ENCODE measurements around the gene MIGA2. TPM values are rescaled to one million over a fixed set of nuclear protein-coding genes. Genes with fewer than 3 reads are reported as not detected.
"Not testable (repeated sequence)": the region's sequence is repeated elsewhere in the genome, so short reads cannot be mapped to it uniquely, and the experiment has no call there.

The MIGA2 gene
- total and polyA plus RNA-seq, 2 donors (not counting 1 experiment from before 2014, with no cell fraction given) = 62.1 to 78.1 TPM

- H3K9me3 Mint-ChIP-seq (ENCODE audit: insufficient read depth) = no peaks in the 10 kb centered on the region
- TF ChIP-seq, protein P1, sequence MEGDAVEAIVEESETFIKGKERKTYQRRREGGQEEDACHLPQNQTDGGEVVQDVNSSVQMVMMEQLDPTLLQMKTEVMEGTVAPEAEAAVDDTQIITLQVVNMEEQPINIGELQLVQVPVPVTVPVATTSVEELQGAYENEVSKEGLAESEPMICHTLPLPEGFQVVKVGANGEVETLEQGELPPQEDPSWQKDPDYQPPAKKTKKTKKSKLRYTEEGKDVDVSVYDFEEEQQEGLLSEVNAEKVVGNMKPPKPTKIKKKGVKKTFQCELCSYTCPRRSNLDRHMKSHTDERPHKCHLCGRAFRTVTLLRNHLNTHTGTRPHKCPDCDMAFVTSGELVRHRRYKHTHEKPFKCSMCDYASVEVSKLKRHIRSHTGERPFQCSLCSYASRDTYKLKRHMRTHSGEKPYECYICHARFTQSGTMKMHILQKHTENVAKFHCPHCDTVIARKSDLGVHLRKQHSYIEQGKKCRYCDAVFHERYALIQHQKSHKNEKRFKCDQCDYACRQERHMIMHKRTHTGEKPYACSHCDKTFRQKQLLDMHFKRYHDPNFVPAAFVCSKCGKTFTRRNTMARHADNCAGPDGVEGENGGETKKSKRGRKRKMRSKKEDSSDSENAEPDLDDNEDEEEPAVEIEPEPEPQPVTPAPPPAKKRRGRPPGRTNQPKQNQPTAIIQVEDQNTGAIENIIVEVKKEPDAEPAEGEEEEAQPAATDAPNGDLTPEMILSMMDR (IDR thresholded peaks at IDR 0.05) = no peak
- TF ChIP-seq EZH2 (IDR thresholded peaks at IDR 0.05; ENCODE audit: borderline replicate concordance, insufficient read depth, low read depth, low read length, poor library complexity, severe bottlenecking) = no peak
- WGBS (ENCODE audit: insufficient coverage) = 1% methylated on average over 27 of the region's 37 CpGs
- H3K4me3 ChIP-seq (ENCODE audit: control extremely low read depth in 1 of 5, extremely low read depth in 1 of 5, insufficient read depth in 1 of 5, low read depth in 2 of 5, low read length in 4 of 5) = peak overlapping the region; percentile 36 to 97 (median 93)
- no peaks in the 10 kb centered on the region for H3K27me3 Mint-ChIP-seq
- no peaks in the 10 kb centered on the region for H3K9me3 ChIP-seq (ENCODE audit: control extremely low read depth in 1 of 3, control insufficient read depth in 2 of 3, insufficient read depth in 1 of 3, low read length in 2 of 3)
- H3K4me3 Mint-ChIP-seq = peak overlapping the region; percentile 96
- peak overlapping the region; percentile 100 for H2AFZ ChIP-seq (ENCODE audit: insufficient read depth, low read depth, low read length, poor library complexity, severe bottlenecking)
- intact Hi-C loops (cut with micrococcal nuclease) = loop anchor here (1.0 to 10.0 kb wide), 5 partner anchors 29 to 943 kb away; partner anchors contain the start of genes GPR107, IER5L, MIGA2 and TOR1B
- POLR2A ChIA-PET = interaction anchor here (0.6 to 1.1 kb wide), 3 partner anchors 31 to 513 kb away, joined by 3 to 6 read pairs (median 3); partner anchors contain the start of gene DOLPP1
- H3K79me2 ChIP-seq (ENCODE audit: control insufficient read depth, insufficient read depth, low read length) = peaks cover 47% of the 10 kb centered on the region
- H3K9ac ChIP-seq (ENCODE audit: low read length) = peak overlapping the region; percentile 86
- no peaks in the 10 kb centered on the region for H4K20me1 ChIP-seq (ENCODE audit: control insufficient read depth, insufficient read depth, low read length, poor library complexity, severe bottlenecking)
- DNase-seq = peak; percentile 56
- no peaks in the 10 kb centered on the region for H3K27me3 ChIP-seq (replicated peaks in 1 of 4; ENCODE audit: control extremely low read depth in 1 of 4, control insufficient read depth in 3 of 4, insufficient read depth in 4 of 4, low read length in 3 of 4)
- peaks cover 12 to 19% of the 10 kb centered on the region in 2 donors for H3K4me1 ChIP-seq (ENCODE audit: control insufficient read depth in 2 of 2, insufficient read depth in 2 of 2, low read length in 2 of 2)
- peak overlapping the region; percentile 41 to 81 for H3K27ac ChIP-seq (ENCODE audit: low read length in 2 of 2)
- H3K4me2 ChIP-seq (replicated peaks; ENCODE audit: low read depth, low read length, poor library complexity, severe bottlenecking) = peak overlapping the region; percentile 100
- no peaks in the 10 kb centered on the region for H3K36me3 ChIP-seq (replicated peaks in 1 of 2; ENCODE audit: control extremely low read depth in 1 of 2, control insufficient read depth in 1 of 2, extremely low read depth in 1 of 2, insufficient read depth in 2 of 2, low read length in 1 of 2)
- ATAC-seq (ENCODE audit: low read depth) = peak; percentile 2
- H3K4me1 Mint-ChIP-seq = peaks cover 25% of the 10 kb centered on the region
- CTCF ChIA-PET = interaction anchor here (1.5 to 4.4 kb wide), 4 partner anchors 11 to 28 kb away, joined by 3 to 18 read pairs (median 8); no protein-coding TSS in a partner anchor
- peak overlapping the region; percentile 96 for H3K27ac Mint-ChIP-seq
Observed at GRCh38 chr9:129111528-129112151, 75.2 kb downstream of the MIGA2 start.

GRCh38 chr9:129112526-129112925 is 76.1 kb downstream of the MIGA2 start:
- H3K4me1 ChIP-seq (ENCODE audit: control insufficient read depth in 2 of 2, insufficient read depth in 2 of 2, low read length in 2 of 2) = peaks cover 12 to 19% of the 10 kb centered on the region in 2 donors
- not testable (repeated sequence) for H4K20me1 ChIP-seq (ENCODE audit: control insufficient read depth, insufficient read depth, low read length, poor library complexity, severe bottlenecking); H3K36me3 ChIP-seq (replicated peaks in 1 of 2; ENCODE audit: control extremely low read depth in 1 of 2, control insufficient read depth in 1 of 2, extremely low read depth in 1 of 2, insufficient read depth in 2 of 2, low read length in 1 of 2); H3K27ac Mint-ChIP-seq; H3K9me3 ChIP-seq (ENCODE audit: control extremely low read depth in 1 of 3, control insufficient read depth in 2 of 3, insufficient read depth in 1 of 3, low read length in 2 of 3); H3K27me3 Mint-ChIP-seq; H3K27me3 ChIP-seq (replicated peaks in 1 of 4; ENCODE audit: control extremely low read depth in 1 of 4, control insufficient read depth in 3 of 4, insufficient read depth in 4 of 4, low read length in 3 of 4); H3K27ac ChIP-seq (ENCODE audit: low read length in 2 of 2); DNase-seq; H3K9me3 Mint-ChIP-seq (ENCODE audit: insufficient read depth); ATAC-seq (ENCODE audit: low read depth)
- POLR2A ChIA-PET = interaction anchor here (0.7 kb wide), 1 partner anchor 27 kb away, joined by 3 read pairs; no protein-coding TSS in a partner anchor
- H2AFZ ChIP-seq (ENCODE audit: insufficient read depth, low read depth, low read length, poor library complexity, severe bottlenecking) = peak overlapping the region; percentile 100
- peaks cover 56% of the 10 kb centered on the region for H3K79me2 ChIP-seq (ENCODE audit: control insufficient read depth, insufficient read depth, low read length)
- intact Hi-C loops (cut with micrococcal nuclease) = loop anchor here (10.0 kb wide), 2 partner anchors 692 to 942 kb away; partner anchors contain the start of genes GPR107 and TOR1B
- Mint-ChIP-seq H3K4me1 (peaks cover 25% of the 10 kb centered on the region), H3K4me3 (peak overlapping the region; percentile 96)
- CTCF ChIA-PET = interaction anchor here (0.7 to 4.4 kb wide), 6 partner anchors 9 to 27 kb away, joined by 3 to 18 read pairs (median 4); no protein-coding TSS in a partner anchor
- peak overlapping the region; percentile 86 for H3K9ac ChIP-seq (ENCODE audit: low read length)
- WGBS (ENCODE audit: insufficient coverage) = 95% methylated on average over 15 of the region's 17 CpGs
- peak overlapping the region in 1 of 5 experiments; percentile 93 for H3K4me3 ChIP-seq (ENCODE audit: control extremely low read depth in 1 of 5, extremely low read depth in 1 of 5, insufficient read depth in 1 of 5, low read depth in 2 of 5, low read length in 4 of 5)
- H3K4me2 ChIP-seq (replicated peaks; ENCODE audit: low read depth, low read length, poor library complexity, severe bottlenecking) = peak overlapping the region; percentile 100

Measured in B cell (primary cell).